ENCODE results near the gene CDKN2AIPNL. TPM values are rescaled to one million over a fixed set of nuclear protein-coding genes. Genes with fewer than 3 reads are reported as not detected.

The CDKN2AIPNL gene
- total and polyA plus RNA-seq, 2 of the 13 experiments (the other 11 are each of a cell fraction or from before 2014, with no cell fraction given) = 17.4 to 46.5 TPM

DNA sequence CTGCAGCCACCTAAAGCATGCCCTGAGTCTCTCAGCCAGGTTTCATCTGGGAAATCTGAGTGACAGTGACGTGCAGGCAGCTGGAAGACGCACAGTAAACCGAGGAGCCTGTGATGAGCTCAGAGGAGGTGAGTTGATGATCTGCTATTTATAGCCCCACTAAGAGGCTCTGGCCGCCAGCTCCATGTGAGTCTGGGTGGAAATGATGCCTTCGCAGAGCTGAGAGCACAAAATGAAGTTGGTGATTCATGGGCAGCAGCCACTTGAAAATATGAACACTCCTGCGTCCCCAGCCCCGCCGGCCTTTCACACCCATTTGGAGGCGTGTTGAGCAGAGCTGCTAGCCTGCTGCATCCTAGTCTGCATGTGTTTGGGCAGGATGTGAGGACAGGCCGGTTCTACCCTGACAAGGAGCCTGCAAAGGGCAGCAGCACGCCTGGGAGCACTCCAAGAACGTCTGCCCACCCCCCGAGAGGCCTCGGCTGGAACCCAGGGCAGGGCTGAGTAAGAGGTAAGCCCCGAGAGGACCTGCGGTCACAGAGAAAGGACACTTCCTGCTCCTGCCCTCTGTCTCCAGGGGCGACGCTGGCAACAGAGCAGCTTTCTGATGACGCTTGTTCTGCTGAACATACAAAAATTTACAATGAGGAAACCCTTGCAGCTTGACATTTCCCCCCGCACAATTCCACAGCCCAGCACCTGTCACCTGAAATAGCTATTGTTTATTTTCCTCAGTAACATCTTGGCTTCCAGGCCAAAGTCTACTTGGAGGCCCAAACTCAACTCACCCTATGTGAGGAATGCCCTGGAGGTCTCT is 25.1 kb upstream of the CDKN2AIPNL start:
- DNase-seq (ENCODE audit: low spot score) = peak; percentile 64
- intact Hi-C loops (cut with micrococcal nuclease; ENCODE audit: unreplicated experiment) = loop anchor here (2.0 kb wide), 1 partner anchor 88 kb away; the partner anchor contains the start of gene JADE2
- H3K4me3 ChIP-seq (replicated peaks in 1 of 3; ENCODE audit: insufficient read depth in 1 of 3, low read depth in 2 of 3, low read length in 3 of 3) = peak overlapping the region; percentile 45 to 72 (median 46)
- TF ChIP-seq DR1 (CRISPR knock-in tag; IDR thresholded peaks at IDR 0.05) = no peak
- TF ChIP-seq MYC (CRISPR knock-in tag; IDR thresholded peaks at IDR 0.05; ENCODE audit: borderline replicate concordance) = no peak
- no peak for TF ChIP-seq MTA1 (CRISPR knock-in tag; IDR thresholded peaks at IDR 0.05; ENCODE audit: borderline replicate concordance)
- TF ChIP-seq REPIN1 (CRISPR knock-in tag; IDR thresholded peaks at IDR 0.05; ENCODE audit: borderline replicate concordance, low read depth) = no peak
- no peak for TF ChIP-seq ZNF17 (CRISPR knock-in tag; IDR thresholded peaks at IDR 0.05)
- TF ChIP-seq ETV5 (CRISPR knock-in tag; IDR thresholded peaks at IDR 0.05; ENCODE audit: borderline replicate concordance) = peak; percentile 43; the same call in 1 of the 2 replicates
- TF ChIP-seq MLX (CRISPR knock-in tag; IDR thresholded peaks at IDR 0.05) = no peak
- TF ChIP-seq MTA3 (CRISPR knock-in tag; IDR thresholded peaks at IDR 0.05) = no peak
- no peak for TF ChIP-seq ZFY (CRISPR knock-in tag; IDR thresholded peaks at IDR 0.05)
- TF ChIP-seq ZNF607 (CRISPR knock-in tag; IDR thresholded peaks at IDR 0.05; ENCODE audit: borderline replicate concordance) = 0 out of 2 replicates have a peak, but pooled peaks have one; percentile 31
- TF ChIP-seq, protein P1, sequence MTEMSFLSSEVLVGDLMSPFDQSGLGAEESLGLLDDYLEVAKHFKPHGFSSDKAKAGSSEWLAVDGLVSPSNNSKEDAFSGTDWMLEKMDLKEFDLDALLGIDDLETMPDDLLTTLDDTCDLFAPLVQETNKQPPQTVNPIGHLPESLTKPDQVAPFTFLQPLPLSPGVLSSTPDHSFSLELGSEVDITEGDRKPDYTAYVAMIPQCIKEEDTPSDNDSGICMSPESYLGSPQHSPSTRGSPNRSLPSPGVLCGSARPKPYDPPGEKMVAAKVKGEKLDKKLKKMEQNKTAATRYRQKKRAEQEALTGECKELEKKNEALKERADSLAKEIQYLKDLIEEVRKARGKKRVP (CRISPR knock-in tag; IDR thresholded peaks at IDR 0.05) = peak in 1 of 2 experiments; percentile 11; a peak in 1 of 4 replicates
- no peak for TF ChIP-seq ZFAT (CRISPR knock-in tag; conservative IDR thresholded peaks at IDR 0.05)
- TF ChIP-seq NR2F6 (IDR thresholded peaks at IDR 0.05) = no peak
- no peak for TF ChIP-seq NR2F6 (CRISPR knock-in tag; IDR thresholded peaks at IDR 0.05)
- TF ChIP-seq ZNF720 (CRISPR knock-in tag; IDR thresholded peaks at IDR 0.05) = no peak
- TF ChIP-seq KDM2A (CRISPR knock-in tag; IDR thresholded peaks at IDR 0.05; ENCODE audit: borderline replicate concordance, low read depth) = peak; percentile 32; the same call in 1 of the 2 replicates
- TF ChIP-seq ZSCAN21 (CRISPR knock-in tag; IDR thresholded peaks at IDR 0.05; ENCODE audit: borderline replicate concordance) = no peak; the same call in 1 of the 2 replicates
- no peak for TF ChIP-seq ADNP (CRISPR knock-in tag; IDR thresholded peaks at IDR 0.05)
- TF ChIP-seq, protein P2, sequence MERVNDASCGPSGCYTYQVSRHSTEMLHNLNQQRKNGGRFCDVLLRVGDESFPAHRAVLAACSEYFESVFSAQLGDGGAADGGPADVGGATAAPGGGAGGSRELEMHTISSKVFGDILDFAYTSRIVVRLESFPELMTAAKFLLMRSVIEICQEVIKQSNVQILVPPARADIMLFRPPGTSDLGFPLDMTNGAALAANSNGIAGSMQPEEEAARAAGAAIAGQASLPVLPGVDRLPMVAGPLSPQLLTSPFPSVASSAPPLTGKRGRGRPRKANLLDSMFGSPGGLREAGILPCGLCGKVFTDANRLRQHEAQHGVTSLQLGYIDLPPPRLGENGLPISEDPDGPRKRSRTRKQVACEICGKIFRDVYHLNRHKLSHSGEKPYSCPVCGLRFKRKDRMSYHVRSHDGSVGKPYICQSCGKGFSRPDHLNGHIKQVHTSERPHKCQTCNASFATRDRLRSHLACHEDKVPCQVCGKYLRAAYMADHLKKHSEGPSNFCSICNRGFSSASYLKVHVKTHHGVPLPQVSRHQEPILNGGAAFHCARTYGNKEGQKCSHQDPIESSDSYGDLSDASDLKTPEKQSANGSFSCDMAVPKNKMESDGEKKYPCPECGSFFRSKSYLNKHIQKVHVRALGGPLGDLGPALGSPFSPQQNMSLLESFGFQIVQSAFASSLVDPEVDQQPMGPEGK (CRISPR knock-in tag; IDR thresholded peaks at IDR 0.05) = no peak
- TF ChIP-seq ZNF878 (CRISPR knock-in tag; IDR thresholded peaks at IDR 0.05) = no peak
- no peak for TF ChIP-seq ZNF709 (CRISPR knock-in tag; IDR thresholded peaks at IDR 0.05)
- TF ChIP-seq MED13 (CRISPR knock-in tag; IDR thresholded peaks at IDR 0.05) = no peak
- no peak for TF ChIP-seq ZNF557 (CRISPR knock-in tag; IDR thresholded peaks at IDR 0.05)

More for the DNA sequence above, 25.1 kb upstream of the CDKN2AIPNL start:
- 1% methylated on average over 9 of the region's 20 CpGs for WGBS (ENCODE audit: low lambda C conversion rate)
- peaks cover 72% of the 10 kb centered on the region for H3K4me1 ChIP-seq (ENCODE audit: insufficient read depth, low read length)
- peaks cover 2 to 11% of the 10 kb centered on the region in 2 experiments; a peak in 4 of 5 replicates for H3K27me3 ChIP-seq (ENCODE audit: control insufficient read depth in 1 of 2, insufficient read depth in 2 of 2, low read length in 2 of 2)
- H4K20me1 ChIP-seq (ENCODE audit: insufficient read depth, low read length) = no peaks in the 10 kb centered on the region
- H3K9me3 ChIP-seq (ENCODE audit: low read length) = no peaks in the 10 kb centered on the region
- no peaks in the 10 kb centered on the region for H3K36me3 ChIP-seq (replicated peaks in 1 of 2; ENCODE audit: control insufficient read depth in 1 of 2, insufficient read depth in 2 of 2, low read length in 2 of 2)
- ATAC-seq (peak; percentile 79), FAIRE-seq (no peak)
- peak overlapping the region; percentile 47 for H3K27ac ChIP-seq (ENCODE audit: extremely low read length, insufficient read depth, low read length)
- peak overlapping the region; percentile 64 for H2AFZ ChIP-seq (ENCODE audit: low read length)
- peak overlapping the region; percentile 57 for H3K9ac ChIP-seq (ENCODE audit: insufficient read depth, low read depth, low read length)
- POLR2A ChIA-PET = interaction anchor here (1.0 to 2.9 kb wide), 9 partner anchors 9 to 90 kb away, joined by 4 to 31 read pairs (median 7); partner anchors contain the start of genes CDKN2AIPNL and UBE2B
- no TSS peak for BruUV-seq (replicated peaks)
- peak overlapping the region; percentile 96 for H3K4me2 ChIP-seq (ENCODE audit: low read depth, low read length)
- in situ Hi-C loops (cut with HindIII; ENCODE audit: extremely low pct_ligation_motif_present, low pct_unique_long_range_greater_than_20kb) = no loop called here
- no peaks in the 10 kb centered on the region for H3K79me2 ChIP-seq (ENCODE audit: insufficient read depth, low read length)
- CTCF ChIA-PET (ENCODE audit: low intra/inter-chr PET ratio, low total read pairs) = no interaction called here

Data from HepG2 (cell line).